HepG2 (cell line): ENCODE data around the gene COQ9. TPM values are rescaled to one million over a fixed set of nuclear protein-coding genes. Genes with fewer than 3 reads are reported as not detected.
A peak's percentile ranks its signal among the peaks of the same experiment; 100 is the strongest.

Source experiments
- FOXP4 ChIP-seq: sonication (generic); formaldehyde crosslinking; IDR thresholded peaks from 2 replicates; pipeline ENCODE4 v1.4.0; 2020; ENCODE audit warnings: missing genetic modification reagents
- NFATC3 ChIP-seq: sonication (generic); formaldehyde crosslinking; IDR thresholded peaks from 2 replicates; pipeline ENCODE4 v1.5.1; 2020; ENCODE audit warnings: mild to moderate bottlenecking, missing genetic modification reagents
- NFE2L2 ChIP-seq: fragments of 150-350 bp; IDR thresholded peaks from 2 replicates; pipeline ENCODE4 v1.6.1; 2014; ENCODE audit warnings: low read length
- NR0B2 ChIP-seq: sonication (generic); formaldehyde crosslinking; IDR thresholded peaks from 2 replicates; pipeline ENCODE4 v1.4.0; 2020; ENCODE audit warnings: mild to moderate bottlenecking, missing genetic modification reagents
- NR3C1 ChIP-seq: sonication (generic); formaldehyde crosslinking; IDR thresholded peaks from 2 replicates; pipeline ENCODE4 v1.4.0; 2020; ENCODE audit warnings: missing genetic modification reagents
- PRDM4 ChIP-seq: sonication (generic); formaldehyde crosslinking; IDR thresholded peaks from 2 replicates; pipeline ENCODE4 v1.9.0; 2021; ENCODE audit warnings: missing genetic modification reagents, borderline replicate concordance
- RXRB ChIP-seq: IDR thresholded peaks from 2 replicates; pipeline ENCODE4 v1.6.1; 2016; ENCODE audit warnings: borderline replicate concordance, missing genetic modification reagents, missing compliant biosample characterization
- STAT5B ChIP-seq: sonication (generic); formaldehyde crosslinking; IDR thresholded peaks from 2 replicates; pipeline ENCODE4 v1.4.0; 2020; ENCODE audit warnings: missing genetic modification reagents
- TERF1 ChIP-seq: sonication (generic); formaldehyde crosslinking; IDR thresholded peaks from 2 replicates; pipeline ENCODE4 v1.8.0; 2022; ENCODE audit warnings: mild to moderate bottlenecking, missing genetic modification reagents, moderate library complexity
- TOPORS ChIP-seq: sonication (generic); formaldehyde crosslinking; IDR thresholded peaks from 2 replicates; pipeline ENCODE4 v1.8.0; 2023; ENCODE audit warnings: mild to moderate bottlenecking, missing genetic modification reagents
- TRAFD1 ChIP-seq: sonication (generic); formaldehyde crosslinking; IDR thresholded peaks from 2 replicates; pipeline ENCODE4 v1.5.1; 2020; ENCODE audit warnings: missing genetic modification reagents, mild to moderate bottlenecking, borderline replicate concordance
- YEATS4 ChIP-seq: sonication (generic); formaldehyde crosslinking; IDR thresholded peaks from 2 replicates; pipeline ENCODE4 v1.4.0; 2020; ENCODE audit warnings: missing genetic modification reagents, borderline replicate concordance
- ZFP36 ChIP-seq: fragments of 150-350 bp; IDR thresholded peaks from 2 replicates; pipeline ENCODE4 v1.6.1; 2018; ENCODE audit warnings: borderline replicate concordance, low read length, low read depth; ENCODE audit not compliant: partially characterized antibody
- ZIK1 ChIP-seq: sonication (generic); formaldehyde crosslinking; IDR thresholded peaks from 2 replicates; pipeline ENCODE4 v1.5.0; 2020; ENCODE audit warnings: mild to moderate bottlenecking, low read depth, missing genetic modification reagents, borderline replicate concordance
- ZNF260 ChIP-seq: sonication (generic); formaldehyde crosslinking; IDR thresholded peaks from 2 replicates; pipeline ENCODE4 v1.4.0; 2020; ENCODE audit warnings: missing genetic modification reagents, low read depth, mild to moderate bottlenecking, borderline replicate concordance
- ZNF276 ChIP-seq: sonication (generic); formaldehyde crosslinking; IDR thresholded peaks from 2 replicates; pipeline ENCODE4 v1.4.0; 2020; ENCODE audit warnings: mild to moderate bottlenecking, low read depth, missing genetic modification reagents
- ZNF619 ChIP-seq: sonication (generic); formaldehyde crosslinking; IDR thresholded peaks from 2 replicates; pipeline ENCODE4 v1.4.0; 2020; ENCODE audit warnings: mild to moderate bottlenecking, missing genetic modification reagents
- polyA plus RNA-seq, 8 experiments: library from polyadenylated mRNA; depleted of rRNA in 3 of 8; stranded (reverse) in 7 of 8; unstranded in 1 of 8; fragments of >200 nt; fragmentation: Illumina TruSeq in 4 of 8; extraction: Trizol in 4 of 8; gene quantifications; 2 replicates each; pipeline versions ENCODE4 v1.2.1 to v1.2.3, GENCODE V29; 2011 to 2016; ENCODE audit warnings: low read depth in 4 of 8, missing spikeins in 1 of 8, mixed read lengths in 1 of 8; ENCODE audit not compliant: insufficient read depth in 1 of 8
- total RNA-seq, 5 experiments: library from RNA; depleted of rRNA; stranded (reverse); fragments of >200 nt; fragmentation: Illumina TruSeq; extraction: Trizol; gene quantifications; 2 replicates each; pipeline ENCODE4 v1.2.3, GENCODE V29; 2016; ENCODE audit warnings: low read depth in 1 of 5

The COQ9 gene
- total and polyA plus RNA-seq, 2 of the 13 experiments (the other 11 are each of a cell fraction or from before 2014, with no cell fraction given) = 57.5 to 108 TPM

GRCh38 chr16:57462209-57462977, 15.1 kb downstream of the COQ9 start, which contains the start of gene POLR2C (continued):
- TF ChIP-seq TRAFD1 (CRISPR knock-in tag) = peak; percentile 52; the same call in 1 of the 2 replicates
- TF ChIP-seq NFATC3 (CRISPR knock-in tag) = no peak; the same call in 1 of the 2 replicates
- TF ChIP-seq ZIK1 (CRISPR knock-in tag) = peak; percentile 68; the same call in 1 of the 2 replicates
- TF ChIP-seq NFE2L2 = no peak
- peak; percentile 87; the same call in 1 of the 2 replicates for TF ChIP-seq STAT5B (CRISPR knock-in tag)
- TF ChIP-seq YEATS4 (CRISPR knock-in tag) = peak; percentile 99
- TF ChIP-seq NR0B2 (CRISPR knock-in tag) = peak; percentile 81; the same call in 1 of the 2 replicates
- TF ChIP-seq ZNF276 = no peak
- TF ChIP-seq FOXP4 (CRISPR knock-in tag) = peak; percentile 70
- 0 out of 2 replicates have a peak, but pooled peaks have one; percentile 43 for TF ChIP-seq NR3C1 (CRISPR knock-in tag)
- TF ChIP-seq ZNF619 (CRISPR knock-in tag) = peak; percentile 98
- peak; percentile 76; the same call in 1 of the 2 replicates for TF ChIP-seq PRDM4 (CRISPR knock-in tag)
- no peak for TF ChIP-seq TERF1 (CRISPR knock-in tag)
- TF ChIP-seq ZNF260 = no peak
- TF ChIP-seq ZFP36 = no peak
- peak; percentile 85 for TF ChIP-seq RXRB (CRISPR knock-in tag)
- peak; percentile 80 for TF ChIP-seq TOPORS (CRISPR knock-in tag)
